Suppressor macrophage (primary cell): ENCODE data around the gene PRODH.
"Not testable (repeated sequence)": the region's sequence is repeated elsewhere in the genome, so short reads cannot be mapped to it uniquely, and the experiment has no call there.

Source experiments
- DNase-seq, 4 experiments: peaks; one replicate each; pipeline ENCODE4 v3.0.0-alpha.2; 2020 to 2022

The PRODH gene

DNA sequence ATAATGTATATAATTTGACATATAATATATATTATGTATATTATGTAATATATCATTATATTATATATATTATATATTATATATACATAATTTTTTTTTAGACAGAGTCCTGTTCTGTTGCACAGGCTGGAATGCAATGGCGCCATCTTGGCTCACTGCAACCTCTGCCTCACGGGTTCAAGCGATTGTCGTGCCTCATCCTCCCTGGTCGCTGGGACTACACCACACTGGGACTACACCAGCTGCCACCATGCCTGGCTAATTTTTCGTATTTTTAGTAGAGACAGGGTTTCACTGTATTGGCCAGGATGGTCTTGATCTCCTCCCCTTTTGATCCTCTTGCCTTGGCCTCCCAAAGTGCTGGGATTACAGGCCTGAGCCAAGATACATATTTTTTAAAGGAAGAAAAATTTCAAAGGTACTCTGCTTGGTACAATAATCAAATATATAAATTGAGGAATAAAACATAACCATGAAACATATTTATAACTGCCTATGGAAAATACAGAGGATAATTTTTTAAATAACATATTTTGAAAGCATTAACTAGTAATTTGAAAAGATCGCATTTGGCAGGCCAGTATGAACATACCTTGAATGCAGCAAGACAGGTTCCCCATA is 39.9 kb downstream of the PRODH start:
- DNase-seq, result not testable (repeated sequence)

DNA sequence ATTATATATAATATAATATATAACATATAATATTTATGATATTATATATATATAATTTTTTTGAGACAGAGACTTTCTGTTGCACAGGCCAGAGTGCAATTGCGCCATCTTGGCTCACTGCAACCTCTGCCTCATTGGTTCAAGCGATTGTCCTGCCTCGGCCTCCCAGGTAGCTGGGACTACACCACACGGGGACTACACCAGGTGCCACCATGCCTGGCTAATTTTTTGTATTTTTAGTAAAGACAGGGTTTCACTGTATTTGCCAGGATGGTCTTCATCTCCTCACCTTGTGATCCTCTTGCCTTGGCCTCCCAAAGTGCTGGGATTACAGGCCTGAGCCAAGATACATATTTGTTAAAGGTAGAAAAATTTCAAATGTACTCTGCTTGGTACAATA is 42.3 kb downstream of the PRODH start:
- DNase-seq, result not testable (repeated sequence)

DNA sequence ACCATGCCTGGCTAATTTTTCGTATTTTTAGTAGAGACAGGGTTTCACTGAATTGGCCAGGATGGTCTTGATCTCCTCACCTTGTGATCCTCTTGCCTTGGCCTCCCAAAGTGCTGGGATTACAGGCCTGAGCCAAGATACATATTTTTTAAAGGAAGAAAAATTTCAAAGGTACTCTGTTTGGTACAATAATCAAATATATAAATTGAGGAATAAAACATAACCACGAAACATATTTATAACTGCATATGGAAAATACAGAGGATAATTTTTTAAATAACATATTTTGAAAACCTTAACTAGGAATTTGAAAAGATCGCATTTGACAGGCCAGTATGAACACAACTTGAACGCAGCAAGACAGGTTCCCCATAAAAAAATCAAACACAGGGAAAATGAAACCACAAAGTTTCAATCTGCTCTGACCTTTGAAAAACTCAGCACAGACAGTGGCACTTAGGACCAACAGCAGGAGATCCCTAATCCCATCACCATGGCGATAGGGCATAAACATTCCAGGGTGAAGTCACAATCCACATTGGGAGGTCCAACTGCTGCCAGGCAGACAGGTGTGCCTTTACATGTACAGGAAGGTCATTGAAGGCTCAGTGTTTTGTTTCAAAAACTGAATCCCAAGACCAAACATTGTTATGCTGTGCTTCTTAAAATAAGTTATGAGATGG is 45.4 kb downstream of the PRODH start:
- not testable (repeated sequence) for DNase-seq

DNA sequence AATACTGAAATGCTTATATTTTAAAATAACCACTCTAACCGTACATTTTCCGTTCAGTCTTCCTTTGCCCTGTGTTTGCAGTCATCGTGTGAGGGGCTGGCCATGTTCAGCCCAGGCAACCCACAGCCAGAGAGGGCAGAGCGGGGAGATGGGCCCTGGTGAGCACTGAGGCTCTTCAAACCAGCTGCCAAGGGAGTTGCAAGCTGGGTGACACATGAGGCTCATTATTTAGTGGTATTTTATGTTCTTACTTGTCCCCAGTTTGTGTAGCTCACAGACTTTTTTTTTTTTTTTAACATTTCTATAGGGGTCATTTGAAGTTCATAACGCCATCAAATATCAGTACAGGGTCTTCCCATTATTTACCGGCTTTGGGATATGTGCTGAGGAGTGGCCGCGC is 48.0 kb downstream of the PRODH start:
- DNase-seq, result no peak

DNA sequence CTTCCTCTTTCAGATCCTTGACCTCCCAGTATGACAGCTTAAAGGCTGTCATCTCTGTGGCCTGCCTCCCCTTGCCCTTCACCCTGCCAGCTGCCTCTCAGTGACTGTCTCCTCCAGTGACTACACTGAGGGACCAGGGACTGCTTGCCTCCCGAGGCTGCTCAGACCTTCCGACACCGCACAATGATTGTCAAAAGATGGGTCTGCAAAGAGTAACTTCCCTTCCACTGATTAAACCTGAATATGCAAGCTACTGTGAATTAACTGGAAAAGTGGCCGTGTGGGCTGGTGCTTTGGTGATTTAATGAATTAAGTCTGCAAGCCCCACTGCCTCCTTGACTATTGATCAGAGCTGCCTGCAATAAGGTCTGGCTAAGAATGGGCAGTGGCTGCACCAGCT is 51.6 kb downstream of the PRODH start:
- not testable (repeated sequence) for DNase-seq

DNA sequence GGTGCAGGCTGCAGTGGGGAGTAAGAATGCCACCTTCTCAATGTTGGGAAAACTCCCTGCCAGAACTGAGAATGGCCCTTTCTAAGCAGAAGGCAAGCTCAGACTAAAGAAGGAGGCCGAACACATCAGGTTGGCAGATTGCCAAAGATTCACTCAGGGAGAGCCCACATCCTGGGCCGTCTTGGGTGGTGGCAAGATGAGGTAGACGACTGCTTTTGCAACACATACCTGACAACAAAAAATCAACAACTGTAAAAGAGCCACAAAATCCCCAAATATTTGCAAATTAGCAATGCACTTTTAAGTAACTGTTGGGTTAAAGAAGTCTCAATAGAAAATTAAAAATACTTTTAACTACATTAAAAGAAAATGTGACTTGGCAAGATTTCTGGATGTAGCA is 54.8 kb downstream of the PRODH start:
- not testable (repeated sequence) for DNase-seq
